OCI-LY1 (cell line): Measurements from ENCODE around the gene E2F3.

Source experiments
- H2AFZ ChIP-seq: fragments of 200-600 bp; sonication (generic), shearing (Covaris generic); 2 replicates; pipeline ENCODE4 v1.6.0; 2014; ENCODE audit warnings: antibody characterized with exemption, mild to moderate bottlenecking, low read length
- H3F3A ChIP-seq: fragments of 200-600 bp; sonication (generic), shearing (Covaris generic); 2 replicates; pipeline ENCODE4 v1.6.0; 2014; ENCODE audit warnings: mild to moderate bottlenecking, antibody characterized with exemption, low read length, moderate library complexity; ENCODE audit not compliant: insufficient read depth
- H3K27ac ChIP-seq: fragments of 200-600 bp; sonication (generic); 2 replicates; pipeline ENCODE4 v1.5.1; 2014; ENCODE audit warnings: low read length, mixed run types, mild to moderate bottlenecking, low read depth; ENCODE audit not compliant: poor library complexity, severe bottlenecking
- H3K27me3 ChIP-seq: fragments of 200-600 bp; sonication (generic); 2 replicates; pipeline ENCODE4 v1.6.0; 2014; ENCODE audit warnings: antibody characterized with exemption, mild to moderate bottlenecking, low read length, moderate library complexity; ENCODE audit not compliant: insufficient read depth
- H3K36me3 ChIP-seq: fragments of 200-600 bp; sonication (generic); 2 replicates; pipeline ENCODE4 v1.6.1; 2014; ENCODE audit warnings: mild to moderate bottlenecking, antibody characterized with exemption, low read length, moderate library complexity, mixed read lengths; ENCODE audit not compliant: insufficient read depth
- H3K4me1 ChIP-seq: fragments of 200-600 bp; sonication (generic); 2 replicates; pipeline ENCODE4 v1.5.1; 2014; ENCODE audit warnings: mild to moderate bottlenecking, low read length, moderate library complexity; ENCODE audit not compliant: insufficient read depth, severe bottlenecking
- H3K4me2 ChIP-seq: fragments of 200-600 bp; sonication (generic), shearing (Covaris generic); 2 replicates; pipeline ENCODE4 v1.6.1; 2014; ENCODE audit warnings: low read length
- H3K4me3 ChIP-seq: fragments of 200-600 bp; sonication (generic); 2 replicates; pipeline ENCODE4 v1.5.1; 2014; ENCODE audit warnings: low read length, low read depth, mild to moderate bottlenecking, mixed read lengths; ENCODE audit not compliant: poor library complexity, severe bottlenecking
- H3K79me2 ChIP-seq: fragments of 200-600 bp; shearing (Covaris generic); 2 replicates; pipeline ENCODE4 v1.6.1; 2016; ENCODE audit warnings: mixed run types, low read length, mixed read lengths; ENCODE audit not compliant: insufficient read depth
- H3K9ac ChIP-seq: fragments of 200-600 bp; sonication (generic), shearing (Covaris generic); 2 replicates; pipeline ENCODE4 v1.6.1; 2014; ENCODE audit warnings: mild to moderate bottlenecking, low read length, mixed read lengths
- H3K9me2 ChIP-seq: fragments of 200-600 bp; sonication (generic), shearing (Covaris generic); 2 replicates; pipeline ENCODE4 v1.6.1; 2014; ENCODE audit warnings: low read depth, mild to moderate bottlenecking, low read length, mixed read lengths
- H3K9me3 ChIP-seq: fragments of 200-600 bp; shearing (Covaris generic); 2 replicates; pipeline ENCODE4 v1.6.1; 2014; ENCODE audit warnings: low read length, mixed read lengths
- H4K20me1 ChIP-seq: fragments of 200-600 bp; sonication (generic), shearing (Covaris generic); 2 replicates; pipeline ENCODE4 v1.6.0; 2016; ENCODE audit warnings: mild to moderate bottlenecking, low read length; ENCODE audit not compliant: insufficient read depth
- EZH2 ChIP-seq: fragments of 200-600 bp; sonication (generic), shearing (Covaris generic); IDR thresholded peaks from 2 replicates; pipeline ENCODE4 v1.8.0; 2017; ENCODE audit warnings: borderline replicate concordance, mixed run types, mild to moderate bottlenecking, antibody characterized with exemption, low read length, moderate library complexity, mixed read lengths
- TF ChIP-seq, protein P1 (sequence below): fragments of 200-600 bp; sonication (generic), shearing (Covaris generic); IDR thresholded peaks from 2 replicates; pipeline ENCODE4 v1.5.1; 2017; ENCODE audit warnings: mild to moderate bottlenecking, antibody characterized with exemption, low read length, moderate library complexity, mixed read lengths

The E2F3 gene

DNA sequence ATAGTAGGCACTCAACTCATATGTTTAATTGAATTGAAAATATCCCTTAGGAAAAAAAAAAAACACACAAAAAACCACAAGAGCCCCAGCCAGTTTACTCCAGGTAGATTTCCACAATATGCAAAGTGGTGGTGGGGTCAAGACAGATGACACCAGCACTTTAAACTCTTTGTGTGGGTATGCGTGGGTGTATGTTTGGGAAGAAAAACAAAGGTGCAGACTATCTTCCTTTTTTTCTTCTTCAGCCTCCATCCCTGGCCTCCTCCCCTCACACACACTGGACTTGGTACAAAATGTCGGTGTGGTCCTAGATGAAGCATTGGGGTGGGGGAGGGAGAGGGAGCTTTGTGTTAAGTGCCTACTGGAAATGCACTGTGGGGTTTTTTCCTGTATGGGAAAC is 90.4 kb downstream of the E2F3 start:
- Histone ChIP-seq H3K36me3 (peaks cover 46% of the 10 kb centered on the region), H3K4me1 (no peaks in the 10 kb centered on the region), H3K4me2 (no peak overlapping the region), H3K27me3 (no peaks in the 10 kb centered on the region), H3K79me2 (no peaks in the 10 kb centered on the region), H3K4me3 (no peak overlapping the region), H3K27ac (no peak overlapping the region), H3K9ac (no peak overlapping the region), H3K9me3 (no peaks in the 10 kb centered on the region), H3F3A (no peaks in the 10 kb centered on the region), H3K9me2 (no peaks in the 10 kb centered on the region), H4K20me1 (no peaks in the 10 kb centered on the region), H2AFZ (no peak overlapping the region)
- TF ChIP-seq, protein P1, sequence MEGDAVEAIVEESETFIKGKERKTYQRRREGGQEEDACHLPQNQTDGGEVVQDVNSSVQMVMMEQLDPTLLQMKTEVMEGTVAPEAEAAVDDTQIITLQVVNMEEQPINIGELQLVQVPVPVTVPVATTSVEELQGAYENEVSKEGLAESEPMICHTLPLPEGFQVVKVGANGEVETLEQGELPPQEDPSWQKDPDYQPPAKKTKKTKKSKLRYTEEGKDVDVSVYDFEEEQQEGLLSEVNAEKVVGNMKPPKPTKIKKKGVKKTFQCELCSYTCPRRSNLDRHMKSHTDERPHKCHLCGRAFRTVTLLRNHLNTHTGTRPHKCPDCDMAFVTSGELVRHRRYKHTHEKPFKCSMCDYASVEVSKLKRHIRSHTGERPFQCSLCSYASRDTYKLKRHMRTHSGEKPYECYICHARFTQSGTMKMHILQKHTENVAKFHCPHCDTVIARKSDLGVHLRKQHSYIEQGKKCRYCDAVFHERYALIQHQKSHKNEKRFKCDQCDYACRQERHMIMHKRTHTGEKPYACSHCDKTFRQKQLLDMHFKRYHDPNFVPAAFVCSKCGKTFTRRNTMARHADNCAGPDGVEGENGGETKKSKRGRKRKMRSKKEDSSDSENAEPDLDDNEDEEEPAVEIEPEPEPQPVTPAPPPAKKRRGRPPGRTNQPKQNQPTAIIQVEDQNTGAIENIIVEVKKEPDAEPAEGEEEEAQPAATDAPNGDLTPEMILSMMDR, result no peak
- TF ChIP-seq EZH2, result no peak

DNA sequence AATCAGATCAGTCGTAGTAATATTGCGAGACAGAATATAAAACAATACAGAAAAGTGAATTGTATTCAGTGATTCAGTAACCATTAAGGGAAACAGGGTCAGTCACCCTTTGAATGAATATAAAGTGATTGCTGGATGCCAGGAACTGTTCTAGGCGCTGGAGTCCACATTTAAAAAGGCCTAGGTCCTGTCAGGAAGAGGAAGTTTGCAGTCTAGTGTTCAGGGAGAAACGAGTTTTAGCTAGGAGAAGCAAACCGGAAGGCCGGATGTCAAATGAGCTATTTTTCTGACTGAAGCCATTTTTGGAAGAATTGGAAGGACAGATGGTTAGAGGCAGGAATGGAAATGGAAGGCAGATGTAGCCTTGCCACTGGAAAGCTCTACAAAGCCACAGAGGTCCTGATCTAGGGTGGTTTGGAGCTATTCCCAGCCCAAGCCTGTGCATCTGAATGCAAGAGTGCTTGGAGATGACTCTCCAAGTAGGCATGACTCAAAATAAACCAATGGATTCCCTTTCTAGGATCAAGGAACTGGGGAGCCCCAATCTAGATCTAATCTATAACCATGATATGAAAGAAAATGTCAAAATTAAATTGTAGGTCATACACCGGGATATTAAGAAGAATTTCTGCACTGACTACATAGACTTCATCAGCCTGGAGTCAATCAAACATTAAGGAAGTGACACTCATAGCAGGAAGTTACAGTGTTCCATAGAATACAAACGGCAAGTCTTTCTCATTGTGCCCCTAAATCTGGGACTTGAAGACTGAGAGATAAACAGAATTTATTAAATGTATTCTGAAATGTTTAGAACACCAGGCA is 95.7 kb downstream of the E2F3 start:
- Histone ChIP-seq H3K9me2 (no peaks in the 10 kb centered on the region), H3K79me2 (no peaks in the 10 kb centered on the region), H3K9me3 (no peaks in the 10 kb centered on the region), H4K20me1 (no peaks in the 10 kb centered on the region), H3F3A (no peaks in the 10 kb centered on the region), H3K4me3 (no peak overlapping the region), H2AFZ (no peak overlapping the region), H3K27me3 (no peaks in the 10 kb centered on the region), H3K4me2 (no peak overlapping the region), H3K27ac (no peak overlapping the region), H3K9ac (no peak overlapping the region), H3K36me3 (no peaks in the 10 kb centered on the region), H3K4me1 (no peaks in the 10 kb centered on the region)
- no peak for TF ChIP-seq EZH2
- TF ChIP-seq, protein P1, result no peak

DNA sequence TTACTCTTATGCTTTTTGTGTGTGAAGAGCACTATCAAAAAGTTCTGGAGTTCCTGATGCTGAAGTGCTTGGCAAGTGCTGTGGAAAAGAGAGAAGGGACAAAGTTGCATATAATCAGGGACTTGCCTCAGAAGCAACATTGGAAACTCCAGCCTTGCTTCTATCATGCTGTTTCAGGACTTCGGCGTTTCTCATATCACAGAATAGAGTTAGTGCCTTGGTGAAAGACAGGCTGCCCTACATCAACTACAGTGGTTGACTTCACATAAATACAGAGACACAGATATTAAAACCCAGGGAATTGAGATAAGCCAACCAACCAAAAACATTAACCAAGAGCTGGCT is 96.3 kb downstream of the E2F3 start:
- Histone ChIP-seq H3K4me3 (no peak overlapping the region), H3K4me2 (no peak overlapping the region), H4K20me1 (no peaks in the 10 kb centered on the region), H3K4me1 (no peaks in the 10 kb centered on the region), H3K9me3 (no peaks in the 10 kb centered on the region), H2AFZ (no peak overlapping the region), H3K36me3 (no peaks in the 10 kb centered on the region), H3K9ac (no peak overlapping the region), H3K79me2 (no peaks in the 10 kb centered on the region), H3F3A (no peaks in the 10 kb centered on the region), H3K27ac (no peak overlapping the region), H3K9me2 (no peaks in the 10 kb centered on the region), H3K27me3 (no peaks in the 10 kb centered on the region)
- TF ChIP-seq, protein P1, result no peak
